Measurements from ENCODE around the gene PAK4.
A peak's percentile ranks its signal among the peaks of the same experiment; 100 is the strongest.
"Not testable (repeated sequence)": the region's sequence is repeated elsewhere in the genome, so short reads cannot be mapped to it uniquely, and the experiment has no call there.

PAK4 gene

DNA sequence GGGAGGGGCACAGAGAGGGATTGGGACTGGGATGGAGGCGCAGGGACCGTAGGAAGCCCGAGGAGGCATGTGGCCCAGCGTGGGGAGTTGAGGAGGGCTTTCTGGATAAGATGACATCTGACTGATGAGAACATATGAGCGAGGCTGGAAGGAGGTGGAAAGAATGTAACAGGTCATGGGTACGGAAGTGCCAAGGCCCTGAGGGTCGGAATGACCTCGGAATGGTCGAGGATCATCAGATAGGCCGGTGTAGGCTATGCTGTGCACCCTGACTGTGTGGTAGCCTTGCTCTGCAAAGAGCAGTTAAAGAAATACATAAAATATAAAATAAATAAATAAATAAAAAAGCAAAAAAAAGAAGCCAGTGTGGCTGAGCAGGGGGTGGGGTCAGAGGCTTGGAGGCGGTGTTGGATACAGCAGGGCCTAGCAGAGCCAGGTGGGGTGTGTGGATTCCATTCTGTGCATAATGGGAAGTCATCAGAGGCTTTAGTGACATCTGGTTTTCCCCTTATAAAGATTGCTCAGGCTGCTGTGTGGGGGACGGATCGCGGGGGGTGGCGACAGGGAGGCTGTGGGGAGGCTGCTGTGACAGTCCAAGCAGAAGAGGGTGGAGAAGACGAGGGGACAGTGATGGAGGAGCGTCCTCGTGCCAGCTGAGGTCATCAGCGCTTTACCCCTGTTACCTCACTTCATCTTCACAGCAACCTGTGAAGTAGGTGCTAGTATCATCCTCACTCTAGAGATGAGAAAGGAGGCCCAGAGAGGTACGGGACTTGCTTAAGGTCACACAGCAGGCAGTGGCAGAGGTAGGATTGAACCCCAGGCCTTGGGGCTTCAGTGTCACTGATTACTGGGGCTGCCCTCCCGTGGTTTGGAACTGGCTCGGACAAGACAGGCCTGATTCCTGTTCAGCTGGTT lies 5.0 kb downstream of the PAK4 start:
- DNase-seq: no peak

DNA sequence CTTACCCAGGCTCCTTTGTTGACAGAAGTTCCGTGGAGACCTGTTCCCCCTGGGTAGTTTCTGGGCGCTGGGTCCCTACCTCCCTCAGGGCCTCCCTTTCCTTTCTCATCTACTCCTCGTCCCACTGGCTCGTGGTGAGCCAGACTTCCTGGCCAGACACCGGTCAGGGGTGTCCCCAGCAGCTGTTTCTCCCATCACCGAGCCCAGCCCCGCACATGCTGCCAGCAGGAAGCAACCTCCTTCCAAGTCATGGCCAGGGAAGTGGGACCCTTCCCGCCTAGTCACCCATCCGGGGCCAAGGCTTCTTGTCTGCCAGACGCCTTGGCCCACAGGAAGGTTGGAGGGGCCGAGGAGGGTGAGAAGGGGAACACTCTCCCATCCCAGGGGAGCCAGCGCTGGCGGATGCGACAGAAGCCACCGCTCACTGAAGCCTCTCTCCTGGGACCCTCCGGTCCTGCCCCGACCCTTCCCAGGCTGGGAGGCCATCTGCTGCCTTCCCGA lies 5.7 kb downstream of the PAK4 start:
- DNase-seq: no peak

- DNase-seq: peak; percentile 35
These were observed 6.9 kb downstream of the PAK4 start for GRCh38 chr19:39132344-39132969.

- no peak for DNase-seq
These were observed 8.1 kb downstream of the PAK4 start for GRCh38 chr19:39133431-39134270.

DNA sequence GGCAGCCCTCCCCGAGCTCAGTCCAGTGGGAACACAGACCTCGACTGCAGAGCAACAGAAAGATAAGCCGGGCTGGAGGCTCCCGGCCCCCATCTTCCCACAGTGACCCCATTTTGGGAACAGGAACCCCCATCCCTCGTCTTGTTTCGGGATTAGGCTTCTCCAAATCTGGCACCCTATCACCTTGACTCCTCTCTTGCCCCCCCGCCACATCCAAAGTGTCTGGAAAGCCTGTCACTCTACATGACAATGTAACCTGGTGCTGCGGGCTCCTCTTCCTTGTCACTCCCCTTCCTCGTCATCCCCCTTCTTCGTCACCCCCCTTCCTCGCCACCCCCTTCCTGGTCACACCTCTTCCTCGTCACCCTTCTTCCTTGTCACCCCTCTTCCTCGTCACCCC lies 10.1 kb downstream of the PAK4 start:
- no peak for DNase-seq

DNA sequence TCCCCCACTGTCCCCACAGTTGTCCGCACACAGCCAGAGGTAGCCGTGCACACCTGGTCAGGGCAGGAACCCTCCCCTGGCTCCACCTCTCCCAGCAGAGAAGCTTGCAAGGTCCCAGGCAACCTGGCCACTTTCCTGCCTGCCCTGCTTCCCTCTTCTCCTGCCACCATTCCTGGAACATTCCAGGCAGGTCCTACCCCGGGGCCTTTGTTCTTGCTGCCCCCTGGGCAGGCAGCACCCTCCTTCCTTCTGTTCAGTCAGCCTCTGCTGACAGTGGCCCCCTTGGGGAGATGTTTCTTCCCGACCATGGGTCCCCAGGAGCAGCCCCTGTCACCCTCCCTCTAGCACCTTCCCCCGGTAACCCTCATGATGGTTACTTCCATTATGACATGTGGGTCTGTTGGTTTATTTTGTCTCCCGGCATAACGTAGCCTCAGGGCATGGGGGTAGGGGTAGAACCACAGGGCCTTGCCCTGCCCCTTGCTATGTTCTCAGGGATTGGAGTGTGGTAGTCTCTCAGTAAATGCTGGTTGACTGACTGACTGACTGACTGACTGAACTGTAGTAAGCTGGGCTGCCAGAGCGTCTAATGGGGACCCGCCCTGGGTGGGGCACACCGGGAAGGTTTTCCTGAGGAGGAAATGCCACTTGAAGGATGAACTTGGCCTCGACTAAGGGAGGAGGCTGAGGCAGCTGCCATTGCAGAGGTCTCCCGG lies 10.8 kb downstream of the PAK4 start:
- no peak for DNase-seq

DNA sequence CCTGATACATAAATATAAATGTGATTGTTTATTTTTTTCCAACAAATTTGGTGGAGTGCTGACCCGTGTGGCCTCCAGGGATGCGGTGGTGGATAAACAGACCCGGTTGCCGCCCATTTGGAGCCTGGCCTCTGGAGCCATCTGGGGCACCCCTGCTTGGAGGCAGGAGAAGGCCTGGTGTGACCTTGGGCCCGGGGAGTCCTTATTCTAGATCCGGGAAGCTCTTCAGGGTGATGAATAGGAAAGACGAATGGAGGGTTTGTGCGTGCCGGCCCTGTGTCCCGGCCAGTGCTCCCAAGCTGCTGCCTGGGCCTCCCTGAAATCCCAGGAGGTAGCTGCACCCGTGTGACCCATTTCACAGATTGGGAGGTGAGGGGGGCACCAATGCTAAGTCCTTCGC lies 11.5 kb downstream of the PAK4 start:
- DNase-seq: no peak

- DNase-seq: no peak
These were observed 12.9 kb downstream of the PAK4 start for GRCh38 chr19:39138221-39139211.

DNA sequence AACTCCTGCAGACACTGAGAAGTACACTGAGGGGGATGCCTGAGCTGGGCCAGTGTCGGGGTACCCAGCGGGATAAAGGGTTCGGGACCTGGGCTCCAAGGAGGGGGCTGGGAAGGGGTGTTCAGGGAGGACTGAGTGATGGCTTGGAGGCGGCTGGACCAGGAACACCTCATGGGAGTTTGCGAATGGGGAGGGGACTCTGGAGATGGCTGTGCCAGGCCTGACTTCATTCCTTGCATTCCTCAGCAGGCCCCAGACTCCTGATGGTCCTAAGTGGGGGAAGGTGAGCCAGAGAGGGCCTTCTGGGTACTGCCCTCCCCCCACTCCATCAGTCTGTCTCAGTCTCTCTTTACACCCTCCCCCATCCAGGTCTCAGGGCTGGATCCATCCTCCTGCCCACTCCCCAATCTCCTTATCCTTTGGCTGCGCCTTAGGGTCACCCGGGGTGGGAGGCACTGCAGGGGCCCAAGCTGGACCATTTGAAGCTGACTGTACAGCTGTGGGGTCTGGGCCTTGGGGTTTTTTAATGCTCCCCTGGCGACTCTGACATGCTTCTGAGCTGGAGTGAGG lies 13.8 kb downstream of the PAK4 start:
- DNase-seq: no peak

- no peak for DNase-seq
These were observed 14.4 kb downstream of the PAK4 start for GRCh38 chr19:39139971-39140453.

DNA sequence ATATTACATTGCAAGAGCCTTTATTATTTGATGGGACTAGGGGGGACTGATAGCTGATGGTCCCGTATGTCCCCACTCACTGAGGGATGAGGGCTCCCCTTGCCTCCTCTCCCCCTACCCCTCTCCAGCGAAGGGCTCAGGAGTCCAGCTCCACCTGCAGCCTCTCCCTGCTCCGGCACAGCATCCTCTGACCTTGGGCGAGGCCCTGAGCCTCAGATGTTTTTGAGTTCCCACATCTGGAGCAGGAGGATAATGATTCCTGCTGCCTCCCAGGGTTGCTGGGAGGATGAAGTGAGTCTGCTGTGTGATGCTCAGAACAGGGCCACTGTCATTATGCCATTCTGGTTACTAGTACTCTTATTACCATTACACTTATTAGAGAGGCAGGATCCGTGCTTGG lies 15.0 kb downstream of the PAK4 start:
- no peak for DNase-seq

DNA sequence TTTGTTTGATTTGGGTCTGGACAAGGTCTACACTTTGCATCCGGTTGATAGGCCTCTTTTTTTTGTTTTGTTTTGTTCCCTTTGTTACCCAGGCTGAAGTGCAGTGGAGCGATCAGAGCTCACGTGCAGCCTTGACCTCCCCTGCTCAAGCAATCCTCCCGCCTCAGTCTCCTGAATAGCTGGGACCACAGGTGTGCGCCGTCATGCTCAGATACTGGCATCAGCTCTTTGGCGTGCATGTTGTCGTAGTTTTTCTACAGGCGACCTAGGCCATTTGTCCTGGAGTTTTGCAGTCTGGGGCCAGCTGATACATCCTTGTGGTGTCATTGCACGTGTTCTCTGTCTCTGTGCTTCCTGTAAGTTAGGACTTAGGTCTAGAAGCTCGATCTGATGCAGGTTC lies 16.3 kb downstream of the PAK4 start:
- DNase-seq: no peak

DNA sequence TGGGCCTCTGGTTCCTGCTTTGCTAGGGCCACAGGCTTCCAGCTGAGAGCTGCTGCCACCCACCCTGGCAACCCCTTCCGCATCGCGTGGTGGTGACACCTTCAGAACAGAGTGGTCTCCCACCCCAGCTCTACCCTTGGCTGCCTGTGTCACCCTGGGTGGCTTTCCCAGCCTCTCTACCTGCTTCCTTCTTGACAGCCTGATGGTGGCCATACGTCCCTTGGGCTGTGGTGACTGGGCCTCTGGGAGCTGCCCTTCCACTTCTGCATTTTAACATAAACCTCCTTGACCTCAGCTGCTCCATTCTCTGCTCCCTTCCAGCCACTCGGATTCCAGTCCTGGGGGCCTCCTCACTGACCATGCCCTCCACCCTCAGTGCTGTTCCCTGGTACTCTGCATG lies 17.0 kb downstream of the PAK4 start:
- no peak for DNase-seq

DNA sequence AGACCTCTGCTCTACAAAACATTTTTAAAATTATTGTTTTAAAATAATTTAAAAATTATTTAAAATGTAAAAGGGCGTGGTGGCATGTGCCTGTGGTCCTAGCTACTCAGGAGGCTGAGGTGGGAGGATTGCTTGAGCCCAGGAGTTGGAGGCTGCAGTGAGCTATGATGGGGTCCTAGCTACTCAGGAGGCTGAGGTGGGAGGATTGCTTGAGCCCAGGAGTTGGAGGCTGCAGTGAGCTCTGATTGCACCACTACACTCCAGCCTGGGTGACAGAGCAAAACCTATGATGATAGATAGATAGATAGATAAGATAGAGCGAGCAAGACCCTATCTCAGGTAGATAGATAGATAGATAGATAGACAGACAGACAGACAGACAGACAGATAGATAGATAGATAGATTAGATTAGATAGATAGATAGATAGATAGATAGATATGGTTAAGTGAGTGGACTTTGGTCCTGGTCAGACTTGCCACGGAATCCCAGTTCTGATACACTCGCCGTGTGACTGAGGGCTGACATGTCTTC lies 18.2 kb downstream of the PAK4 start:
- DNase-seq: not testable (repeated sequence)

GRCh38 chr19:39144290-39145071 lies 18.9 kb downstream of the PAK4 start:
- DNase-seq: no peak

- no peak for DNase-seq
These were observed 19.8 kb downstream of the PAK4 start for GRCh38 chr19:39145180-39145953.

DNA sequence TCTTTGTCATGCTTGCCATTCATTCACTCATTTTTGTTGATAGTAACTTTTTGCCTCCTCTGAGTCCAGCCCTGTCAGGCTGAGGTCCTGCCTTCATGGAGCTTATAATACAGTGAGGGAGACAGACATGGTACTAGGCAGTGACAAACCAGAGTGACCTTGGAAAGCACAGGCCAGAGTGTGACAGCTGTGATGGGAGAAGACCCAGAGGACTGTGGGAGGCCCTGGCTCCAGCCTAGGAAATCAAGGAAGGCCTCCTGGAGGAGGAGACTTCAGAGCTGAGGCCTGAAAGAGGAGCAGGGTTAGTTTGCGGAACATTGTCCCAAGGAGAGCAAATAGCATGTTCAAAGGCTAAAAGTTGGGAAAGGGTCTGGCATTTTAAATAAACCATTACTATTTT lies 20.5 kb downstream of the PAK4 start:
- no peak for DNase-seq

DNA sequence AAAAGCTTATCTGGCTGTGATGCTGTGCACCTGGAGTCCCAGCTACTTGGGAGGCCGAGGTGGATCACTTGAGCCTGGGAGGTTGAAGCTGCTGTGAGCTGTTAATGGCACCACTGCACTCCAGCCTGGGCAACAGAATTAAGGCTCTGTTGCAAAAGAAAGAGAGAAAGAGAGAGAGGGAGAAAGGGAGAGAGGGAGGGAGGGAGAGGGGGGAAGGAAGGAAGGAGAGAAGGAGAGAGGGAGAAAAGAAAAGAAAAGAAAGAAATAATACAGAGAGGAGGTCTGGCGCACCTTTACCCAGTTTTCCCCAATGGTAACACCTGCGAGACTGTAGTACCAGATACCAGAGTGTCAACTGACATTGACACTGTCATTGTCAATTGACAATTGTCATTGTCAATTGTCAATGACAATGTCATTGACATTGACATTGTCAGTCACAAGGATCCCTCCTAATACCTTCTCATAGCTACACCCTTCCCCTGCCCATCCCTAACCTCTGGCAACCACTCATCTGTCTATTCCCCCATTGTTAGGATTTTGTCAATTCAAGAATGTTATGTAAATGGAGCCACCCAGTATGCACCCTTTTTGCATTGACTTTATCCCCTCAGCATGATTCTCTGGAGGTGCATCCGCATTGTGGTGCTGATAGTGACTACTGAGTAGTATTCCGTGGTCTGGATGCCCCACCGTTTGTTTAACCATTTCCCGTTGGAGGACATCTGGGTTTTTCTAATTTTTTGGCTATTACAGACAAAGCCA lies 21.3 kb downstream of the PAK4 start:
- DNase-seq: no peak

Data from activated CD4-positive, alpha-beta T cell treated with anti-CD3 and anti-CD28 coated beads for 48 hours (primary cell).